CD1c-positive myeloid dendritic cell (primary cell): ENCODE data around the gene RRBP1.

ENCODE experiments used
- DNase-seq: peaks from one replicate; pipeline ENCODE4 v3.0.0-alpha.2; 2016; ENCODE audit errors: extremely low spot score

The RRBP1 gene

DNA sequence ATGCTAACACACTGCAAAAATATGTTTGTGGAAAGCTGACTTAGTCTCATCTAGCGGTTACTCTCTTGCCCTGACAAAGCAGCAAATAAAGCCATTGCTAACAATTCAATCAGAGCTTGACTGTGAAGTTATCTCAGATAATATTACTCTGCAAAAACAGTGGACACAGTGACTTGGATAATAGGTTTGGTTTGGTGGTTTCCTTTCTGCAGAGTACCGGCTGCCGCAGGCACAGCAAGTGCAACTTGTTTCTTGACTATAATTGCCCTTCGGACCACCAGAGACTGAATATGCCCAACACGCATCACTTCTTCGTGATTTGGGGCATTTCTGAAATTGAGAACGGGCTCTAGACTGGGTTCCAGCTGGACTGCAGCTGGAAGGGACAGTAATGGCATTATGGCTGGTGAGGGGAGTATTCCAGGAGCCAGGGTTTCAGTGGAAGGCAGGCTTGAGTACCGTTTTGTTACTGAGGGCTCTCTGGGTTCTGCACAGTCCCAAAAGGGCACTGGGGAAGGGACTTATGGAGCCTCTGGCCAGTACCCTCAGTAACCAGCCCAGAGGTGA, 72.1 kb downstream of the RRBP1 start:
- no peak for DNase-seq

DNA sequence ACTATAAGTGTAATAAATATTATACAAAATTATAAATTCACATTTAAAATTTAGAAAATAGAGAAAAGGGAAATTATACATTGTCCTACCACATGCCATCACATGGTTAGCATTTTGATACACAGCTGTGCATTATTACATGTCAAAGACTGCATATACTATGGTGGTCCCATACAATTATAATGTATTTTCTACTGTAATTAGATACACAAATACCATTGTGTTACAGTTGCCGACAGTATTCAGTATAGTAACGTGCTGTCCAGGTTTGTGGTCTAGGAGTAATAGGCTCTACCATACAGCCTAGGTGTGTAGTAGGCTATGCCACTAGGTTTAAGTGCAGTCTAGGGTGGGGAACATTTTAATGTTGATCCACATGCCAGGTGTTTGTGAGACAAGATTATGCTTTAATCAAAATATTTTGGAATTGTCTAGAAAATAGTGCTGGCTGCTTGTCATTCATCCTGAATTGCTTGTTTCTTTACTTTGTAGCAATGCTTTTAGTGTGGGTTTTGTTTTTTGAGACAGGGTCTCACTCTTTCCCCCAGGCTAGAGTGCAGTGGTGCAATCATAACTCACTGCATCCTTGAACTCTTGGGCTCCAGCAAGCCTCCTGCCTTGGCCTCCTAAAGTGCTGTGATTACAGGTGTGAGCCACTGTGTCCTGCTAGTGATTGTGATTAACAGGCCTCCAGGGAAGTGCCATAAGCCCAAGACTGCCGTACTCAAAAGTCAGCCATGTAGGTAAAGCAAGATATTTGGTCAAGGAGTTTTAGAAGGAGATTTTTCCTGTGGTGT, 73.1 kb downstream of the RRBP1 start:
- DNase-seq: no peak

DNA sequence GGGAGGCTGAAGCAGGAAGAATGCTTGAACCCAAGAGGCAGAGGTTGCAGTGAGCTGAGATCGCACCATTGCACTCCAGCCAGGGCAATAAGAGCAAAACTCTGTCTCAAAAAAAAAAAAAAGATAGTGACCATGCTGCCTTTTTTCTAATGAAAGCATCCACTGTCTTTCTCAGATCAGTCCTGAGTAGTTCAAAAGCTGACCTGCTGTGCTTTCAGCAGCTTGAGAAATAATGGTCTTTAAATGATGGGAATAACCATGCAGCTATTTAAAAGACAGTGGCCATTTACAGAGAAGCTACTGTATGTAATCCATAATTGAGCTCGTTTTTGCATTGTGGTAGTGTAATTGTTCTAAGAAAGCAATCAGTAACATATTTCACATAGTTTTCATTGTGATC, 76.0 kb downstream of the RRBP1 start:
- DNase-seq: no peak

DNA sequence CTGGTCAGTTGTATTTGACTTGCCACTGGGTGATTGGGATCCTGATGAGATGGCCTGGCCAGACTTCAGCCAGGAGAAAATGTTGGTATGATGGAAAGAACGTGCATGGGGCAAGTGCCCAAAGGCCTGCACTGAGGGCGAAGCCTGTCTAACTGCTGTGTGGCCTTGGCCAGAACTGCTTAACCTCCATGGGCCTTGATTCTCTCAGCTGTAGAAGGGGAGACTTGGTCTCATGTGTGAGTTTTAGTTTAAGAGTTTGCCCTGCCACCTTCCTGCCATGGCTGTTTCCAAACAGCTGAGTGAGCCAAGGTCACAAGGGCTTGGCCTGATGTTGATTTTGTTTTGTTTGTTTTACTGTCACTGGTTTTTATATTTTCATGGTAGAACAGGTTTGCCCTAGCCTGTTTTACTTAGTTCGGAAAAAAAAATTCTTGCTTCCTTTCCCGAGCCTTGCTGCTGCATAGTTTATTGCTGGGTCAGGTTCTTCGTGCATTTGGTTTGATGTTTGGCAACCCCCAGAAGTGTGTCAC, 76.8 kb downstream of the RRBP1 start:
- no peak for DNase-seq

DNA sequence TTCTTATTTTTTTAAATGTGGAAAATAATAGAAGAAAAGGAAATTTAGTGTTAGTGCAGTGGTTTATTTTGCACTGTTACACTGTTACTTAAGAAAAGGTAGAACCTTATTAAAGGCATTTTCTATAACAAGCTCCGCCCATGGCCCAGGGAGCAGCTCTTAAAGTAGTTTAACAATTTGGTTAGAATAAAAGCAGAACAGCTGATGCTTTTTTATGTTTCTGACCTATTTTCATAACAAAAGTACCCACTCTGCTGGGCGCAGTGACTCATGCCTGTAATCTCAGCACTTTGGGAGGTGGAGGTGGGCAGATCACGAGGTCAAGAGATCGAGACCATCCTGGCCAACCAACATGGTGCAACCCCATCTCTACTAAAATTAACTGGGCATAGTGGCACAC, 79.5 kb downstream of the RRBP1 start:
- no peak for DNase-seq

DNA sequence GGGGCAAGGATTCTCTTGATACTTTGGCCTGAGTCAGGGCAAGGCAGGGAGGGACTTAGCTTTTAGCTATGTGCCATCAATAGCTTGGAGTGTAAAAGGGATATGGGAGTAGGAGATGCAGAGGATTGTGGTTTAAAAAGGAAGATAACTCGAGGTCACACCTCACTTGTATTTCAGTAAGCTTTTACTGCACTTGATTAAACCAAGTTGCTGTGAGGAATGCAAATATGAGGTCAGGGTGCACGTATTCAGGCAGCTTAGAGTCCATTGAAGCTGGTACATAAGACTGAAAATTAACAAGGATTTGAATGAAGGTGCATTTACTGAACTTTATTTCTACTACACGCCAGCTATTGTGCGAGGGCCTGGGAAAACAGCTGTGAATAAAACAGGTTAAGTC, 80.1 kb downstream of the RRBP1 start:
- DNase-seq: no peak

DNA sequence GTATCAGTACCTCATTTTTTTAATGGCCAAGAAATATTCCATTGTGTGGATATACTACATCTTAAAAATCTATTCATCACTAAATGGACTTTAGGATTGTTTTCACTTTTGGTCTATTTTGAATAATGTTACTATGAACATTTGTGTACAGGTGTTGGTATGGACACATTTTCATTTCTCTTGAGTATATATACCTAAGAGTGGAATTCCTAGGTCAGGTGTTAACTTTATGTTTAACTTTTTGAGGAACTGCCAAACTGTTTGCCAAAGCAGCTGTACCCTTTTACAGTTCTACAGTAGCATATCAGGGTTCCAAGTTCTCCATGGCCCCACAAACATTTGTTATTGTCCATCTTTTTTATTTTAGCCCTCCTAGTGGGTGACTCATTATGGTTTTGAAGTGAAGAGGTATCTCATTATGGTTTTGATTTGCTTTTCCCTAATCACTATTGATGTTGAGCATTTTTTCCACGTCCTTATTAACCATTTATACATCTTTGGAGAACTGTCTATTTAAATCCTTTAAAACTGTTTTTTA, 84.0 kb downstream of the RRBP1 start:
- DNase-seq: no peak

DNA sequence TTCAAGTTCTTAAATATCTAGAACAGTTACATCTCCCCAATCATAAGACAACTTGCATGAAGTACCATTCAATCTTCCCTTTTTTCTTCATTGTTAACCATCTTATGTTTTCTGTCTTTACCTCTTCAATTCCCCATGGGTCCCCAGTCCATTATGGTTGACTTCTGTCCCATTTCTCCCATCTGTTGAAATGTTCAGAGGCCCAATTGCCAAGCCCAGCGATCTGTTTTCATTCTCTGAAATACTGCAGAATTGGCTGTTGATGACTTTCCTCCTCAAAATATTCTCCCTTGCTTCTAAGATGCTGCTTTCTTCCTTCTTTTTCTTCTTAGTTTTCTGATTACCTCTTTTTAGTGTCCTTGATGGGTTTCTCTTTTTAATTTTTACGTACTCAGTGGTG, 86.2 kb downstream of the RRBP1 start:
- no peak for DNase-seq

DNA sequence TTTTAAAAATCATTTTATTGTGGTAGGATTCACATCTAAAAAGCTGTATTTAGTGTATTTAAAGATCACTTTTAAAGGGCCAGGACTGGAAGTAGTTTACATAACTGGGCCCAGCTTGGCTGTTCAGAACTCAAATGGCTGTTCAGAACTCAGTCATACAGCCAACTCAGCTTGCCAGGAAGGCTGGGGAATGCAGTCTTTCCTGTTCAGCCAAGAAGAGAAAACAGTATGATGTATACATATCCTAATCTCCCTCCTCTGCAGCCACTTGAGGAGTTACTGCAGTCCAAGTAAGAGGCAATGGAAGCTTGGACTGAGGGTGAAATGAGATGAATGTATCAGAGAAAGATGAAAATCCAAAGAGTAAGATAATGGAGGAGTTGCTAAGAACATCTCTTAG, 87.6 kb downstream of the RRBP1 start:
- DNase-seq: no peak

DNA sequence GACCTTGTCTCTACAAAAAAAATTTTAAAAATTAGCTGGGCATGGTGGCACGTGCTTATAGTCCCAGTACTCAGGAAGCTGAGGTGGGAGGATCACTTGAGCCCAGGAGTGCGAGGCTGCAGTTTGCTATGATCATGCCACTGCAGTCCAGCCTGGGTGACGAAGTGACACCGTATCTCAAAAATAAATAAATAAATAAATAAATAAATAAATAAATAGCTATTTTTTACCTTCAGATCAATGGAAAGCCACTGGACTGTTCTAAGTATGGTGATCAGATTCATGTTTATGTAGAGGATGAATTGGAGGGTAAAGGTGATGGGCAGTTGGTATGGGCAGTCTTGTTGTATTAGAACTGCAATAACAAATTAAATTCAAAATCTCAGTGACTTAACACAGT, 88.1 kb downstream of the RRBP1 start:
- DNase-seq: no peak

DNA sequence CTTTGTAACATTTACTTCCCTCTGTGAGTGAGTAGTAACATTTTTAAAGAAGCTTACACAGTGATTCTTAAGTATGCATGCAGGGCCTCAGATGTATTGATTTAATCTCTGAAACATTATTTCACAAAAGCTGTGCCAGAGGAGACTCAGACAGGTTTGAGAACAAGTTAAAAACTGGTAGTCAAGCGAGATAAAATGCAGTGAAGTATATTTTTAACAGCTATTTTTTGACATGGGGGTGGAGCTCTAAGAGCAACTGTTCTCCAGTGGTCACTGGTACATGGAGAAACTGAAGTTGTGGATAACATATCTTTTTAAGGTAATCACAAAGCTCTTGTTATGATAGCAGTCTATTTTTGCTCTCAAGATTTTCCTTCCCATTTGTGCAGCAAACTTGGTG, 91.8 kb downstream of the RRBP1 start:
- no peak for DNase-seq

DNA sequence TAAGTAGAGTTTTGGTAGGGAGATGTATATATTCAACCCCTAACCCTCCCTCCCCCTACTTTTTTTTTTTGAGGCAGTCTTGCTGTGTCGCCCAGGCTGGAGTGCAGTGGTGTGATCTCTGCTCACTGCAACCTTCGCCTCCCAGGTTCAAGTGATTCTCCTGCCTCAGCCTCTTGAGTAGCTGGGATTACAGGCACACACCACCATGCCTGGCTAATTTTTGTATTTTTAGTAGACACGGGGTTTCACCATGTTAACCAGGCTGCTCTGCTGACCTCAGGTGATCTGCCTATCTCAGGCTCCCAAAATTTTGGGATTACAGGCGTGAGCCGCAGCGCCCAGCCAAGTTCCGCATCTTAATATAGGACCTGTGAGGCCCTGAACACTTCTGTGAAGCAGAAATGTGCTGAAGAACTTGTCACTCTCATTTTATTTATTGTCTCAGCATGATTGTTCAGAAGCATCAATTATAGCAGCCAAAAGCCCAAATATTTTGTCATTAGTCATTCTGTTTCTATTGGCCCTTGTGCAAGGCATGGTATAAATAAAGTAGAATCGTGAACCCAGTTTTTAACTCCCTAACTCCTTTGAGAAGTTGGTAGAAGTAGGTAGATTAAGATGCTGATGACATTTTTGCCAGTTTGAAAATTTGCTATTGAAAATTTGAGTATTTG, 92.7 kb downstream of the RRBP1 start:
- DNase-seq: no peak

DNA sequence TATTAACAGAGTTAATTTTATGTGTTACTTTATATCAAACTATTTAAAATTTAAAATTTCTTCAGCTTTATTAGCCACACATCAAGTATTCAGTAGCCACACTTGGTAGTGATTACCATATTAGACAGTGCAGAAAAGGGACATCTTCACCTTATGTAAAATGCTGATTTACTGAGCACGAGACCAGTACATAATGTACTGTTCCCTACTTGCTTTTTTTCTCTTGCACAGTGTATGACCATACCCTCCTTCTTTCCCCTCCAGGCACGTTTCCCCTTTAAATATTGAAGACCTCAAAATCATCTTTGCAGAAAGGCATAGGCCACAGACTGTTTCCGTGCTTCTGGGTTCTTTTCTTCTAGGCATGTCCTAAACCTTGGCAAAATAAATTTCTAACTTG, 94.2 kb downstream of the RRBP1 start:
- DNase-seq: no peak

DNA sequence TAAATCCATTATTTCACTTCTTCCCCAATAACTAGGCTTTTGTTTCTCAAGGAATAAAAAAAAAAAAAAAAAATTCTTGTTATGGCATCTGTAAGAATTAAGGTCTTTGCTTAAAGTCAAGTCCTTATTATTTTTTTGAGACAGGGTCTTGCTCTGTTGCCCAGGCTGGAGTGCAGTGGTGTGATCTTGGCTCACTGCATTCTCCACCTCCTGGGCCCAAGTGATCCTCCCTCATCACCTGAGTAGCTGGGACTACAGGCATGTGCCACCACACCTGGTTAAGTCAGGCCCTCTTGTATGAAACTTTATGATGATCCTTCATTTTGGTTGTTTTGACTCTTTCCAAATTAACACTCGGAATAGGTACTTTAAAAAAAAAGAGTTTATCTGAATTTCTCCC, 94.9 kb downstream of the RRBP1 start:
- no peak for DNase-seq

DNA sequence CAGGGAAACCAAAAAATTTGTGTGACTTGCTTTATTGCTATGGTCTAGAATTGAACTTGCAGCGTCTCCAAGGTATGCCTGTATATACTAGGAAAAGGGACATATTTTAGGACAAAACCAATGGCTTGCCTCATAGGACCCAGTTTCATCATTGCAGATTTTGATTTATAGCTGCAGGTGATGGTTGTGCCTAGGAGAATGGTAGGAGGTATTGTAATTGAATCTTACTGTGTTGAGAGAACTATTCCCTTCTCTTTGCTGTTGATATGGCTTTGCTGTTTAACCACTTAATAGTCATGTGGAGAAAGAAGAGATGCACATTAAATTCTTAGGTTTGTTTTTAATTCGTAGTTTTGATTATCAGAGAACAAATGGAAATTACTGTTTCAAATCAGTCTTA, 95.8 kb downstream of the RRBP1 start:
- no peak for DNase-seq

DNA sequence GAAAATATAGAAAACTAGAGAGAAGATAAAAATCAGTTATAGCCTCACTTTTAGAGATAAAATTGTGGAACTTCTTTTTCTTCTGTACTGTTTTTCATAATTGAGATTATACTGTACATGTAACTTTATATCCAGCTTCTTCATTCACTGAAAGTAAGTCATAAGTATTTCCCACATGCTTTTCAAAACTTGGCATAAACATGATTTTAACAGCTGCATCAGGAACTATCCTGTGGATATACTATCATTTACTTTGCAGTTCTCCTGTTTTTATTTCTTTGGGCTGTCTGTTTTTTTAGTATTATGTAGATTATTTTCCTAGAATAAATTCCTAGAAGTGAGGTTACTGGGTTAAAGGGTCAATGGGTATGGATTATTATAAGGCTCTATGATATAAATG, 97.4 kb downstream of the RRBP1 start:
- DNase-seq: no peak

DNA sequence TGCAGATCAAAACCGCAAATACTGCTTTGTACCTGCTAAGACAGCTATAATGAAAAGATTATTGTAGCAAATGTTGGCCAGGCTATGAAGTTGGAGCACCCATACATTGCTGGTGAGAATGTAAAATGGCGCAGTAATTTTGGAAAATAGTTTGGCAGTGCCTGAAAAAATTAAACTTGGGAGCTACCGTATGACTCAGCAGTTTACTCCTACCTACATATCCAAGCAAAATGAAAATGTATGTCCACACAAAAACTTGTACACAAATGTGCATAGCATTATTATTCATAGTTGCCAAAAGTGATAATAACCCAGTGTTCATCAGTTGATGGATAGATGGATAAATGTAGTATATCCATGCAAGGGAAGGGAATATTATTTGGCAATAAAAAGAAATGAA, 98.9 kb downstream of the RRBP1 start:
- no peak for DNase-seq

DNA sequence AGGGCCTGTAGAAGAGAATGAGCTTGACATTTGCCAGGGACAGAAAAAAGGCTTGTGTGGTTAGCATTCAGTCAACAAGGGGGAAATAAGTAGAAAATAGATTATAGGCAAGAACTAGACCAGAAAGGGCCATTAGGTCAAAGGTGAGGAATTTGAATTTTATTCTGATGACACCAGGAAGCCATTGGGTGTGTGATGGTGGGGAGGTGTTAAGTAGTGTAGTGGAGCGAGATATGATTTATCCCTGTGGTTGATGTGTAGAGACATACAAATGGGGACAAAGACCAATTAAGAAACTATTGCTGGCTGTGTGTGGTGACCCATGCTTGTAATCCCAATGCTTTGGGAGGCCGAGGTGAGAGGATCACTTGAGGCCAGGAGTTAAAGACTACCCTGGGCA, 101.1 kb downstream of the RRBP1 start:
- DNase-seq: no peak

DNA sequence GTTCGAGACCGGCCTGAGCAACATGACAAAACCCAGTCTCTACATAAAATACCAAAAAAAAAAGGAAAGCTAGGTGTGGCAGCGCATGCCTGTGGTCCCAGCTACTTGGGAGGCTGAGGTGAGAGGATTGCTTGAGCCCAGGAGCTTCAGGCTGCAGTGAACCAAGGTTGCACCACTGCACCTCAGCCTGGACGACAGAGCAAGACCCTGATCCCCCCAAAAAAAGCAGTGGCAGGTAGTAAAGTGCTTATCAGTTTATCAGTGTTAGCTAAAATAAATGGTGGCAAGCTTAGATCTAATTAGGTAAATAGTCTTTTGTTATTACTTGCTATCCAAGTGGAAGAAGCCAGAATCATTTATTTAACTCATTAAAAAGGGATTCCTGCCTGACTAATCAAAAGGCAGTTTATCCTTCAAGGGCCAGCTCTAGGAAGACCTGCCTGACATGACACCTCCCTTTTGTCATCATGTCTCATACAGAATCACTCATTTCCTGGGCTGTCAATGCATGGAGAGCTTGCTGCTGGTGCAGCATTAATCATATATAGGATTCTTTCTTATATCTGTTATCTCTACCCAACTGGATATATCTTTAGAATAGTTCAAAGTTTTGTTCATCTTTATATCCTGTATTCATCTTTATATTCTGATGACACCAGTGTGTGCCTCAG, 102.5 kb downstream of the RRBP1 start:
- no peak for DNase-seq

DNA sequence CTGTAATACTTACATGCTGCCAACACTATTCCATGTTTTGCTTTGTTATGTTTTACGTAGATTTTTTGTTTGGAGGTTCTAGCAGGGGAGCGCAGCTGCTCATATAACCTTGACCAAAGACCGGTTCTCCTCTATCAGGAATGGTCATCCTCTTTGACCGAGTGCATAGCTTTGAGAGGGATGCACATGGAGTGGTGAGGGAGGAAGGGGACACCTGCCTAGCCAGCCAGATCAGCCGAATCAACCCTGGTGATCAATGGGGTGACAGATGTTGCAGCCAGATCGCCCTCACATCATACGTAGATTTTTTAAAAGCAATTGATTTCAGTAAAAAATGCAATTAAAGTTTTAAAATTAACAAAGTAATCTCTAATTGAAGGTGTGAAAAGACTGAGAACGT, 105.8 kb downstream of the RRBP1 start:
- no peak for DNase-seq

DNA sequence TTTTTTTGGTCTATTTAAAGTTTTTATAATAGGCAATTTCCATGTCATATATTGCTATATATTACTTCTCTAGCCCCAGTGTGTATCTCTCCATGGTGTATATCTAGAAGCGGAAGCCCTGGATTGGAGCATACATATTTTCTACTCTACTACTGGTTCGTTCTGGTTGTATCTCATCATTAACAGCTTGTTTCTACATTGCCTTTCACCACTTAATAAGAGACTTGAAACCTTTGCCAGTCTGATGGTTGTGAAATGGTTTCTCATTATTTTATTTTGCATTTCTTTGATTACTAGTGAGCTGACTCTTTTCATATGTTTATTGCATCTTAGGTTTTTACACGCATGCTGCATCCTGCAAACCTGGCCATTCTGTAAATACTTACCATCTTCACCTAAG, 108.6 kb downstream of the RRBP1 start:
- no peak for DNase-seq

DNA sequence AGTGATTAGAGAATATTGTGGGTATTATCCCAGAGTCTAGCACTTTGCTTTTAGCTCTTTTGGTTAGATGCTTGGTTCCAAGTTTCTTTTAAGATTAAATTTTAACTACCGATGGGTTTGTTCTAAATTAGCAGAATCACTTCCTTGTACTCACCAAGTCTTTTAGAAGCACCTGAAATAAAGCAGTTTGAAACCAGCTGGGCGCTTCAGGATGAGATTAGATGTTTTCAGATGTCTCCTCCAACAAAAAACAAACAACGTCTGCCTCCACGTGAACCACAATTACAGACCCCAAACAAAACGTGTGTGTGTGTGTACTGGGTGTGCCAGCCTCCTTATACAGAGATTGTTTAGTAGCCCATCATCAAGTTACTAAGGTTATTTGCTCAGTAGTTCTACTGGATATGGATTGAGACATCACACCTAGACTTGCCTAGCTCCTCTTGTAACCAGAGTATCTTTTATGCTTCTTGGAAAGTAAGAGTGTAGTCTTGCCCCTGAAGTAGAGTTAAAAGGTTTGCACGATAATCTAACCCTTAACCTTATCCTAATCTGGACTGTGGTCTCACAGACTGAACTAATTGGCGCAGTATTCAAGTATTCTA, 109.9 kb downstream of the RRBP1 start:
- DNase-seq: no peak
